Ishikawa (cell line): ENCODE data around the gene ZNF423.

Experiments used
- CEBPB ChIP-seq: IDR thresholded peaks from 2 replicates; pipeline ENCODE4 v1.6.1; 2012
- CREB1 ChIP-seq: IDR thresholded peaks from 2 replicates; pipeline ENCODE4 v1.6.1; 2012; ENCODE audit warnings: low read depth
- EGR1 ChIP-seq: IDR thresholded peaks from 2 replicates; pipeline ENCODE4 v1.6.1; 2012
- EP300 ChIP-seq: IDR thresholded peaks from 2 replicates; pipeline ENCODE4 v1.6.1; 2012; ENCODE audit warnings: borderline replicate concordance
- FOXM1 ChIP-seq: IDR thresholded peaks from 2 replicates; pipeline ENCODE4 v1.6.1; 2012; ENCODE audit warnings: low read depth, borderline replicate concordance
- NFIC ChIP-seq: IDR thresholded peaks from 2 replicates; pipeline ENCODE4 v1.6.1; 2012
- RAD21 ChIP-seq: IDR thresholded peaks from 2 replicates; pipeline ENCODE4 v1.6.1; 2012; ENCODE audit warnings: low read depth
- TAF1 ChIP-seq: IDR thresholded peaks from 2 replicates; pipeline ENCODE4 v1.6.1; 2012; ENCODE audit warnings: low read depth, mild to moderate bottlenecking
- TCF12 ChIP-seq: IDR thresholded peaks from 2 replicates; pipeline ENCODE4 v1.6.1; 2012; ENCODE audit warnings: low read depth
- TEAD4 ChIP-seq: IDR thresholded peaks from 2 replicates; pipeline ENCODE4 v1.6.1; 2012
- USF1 ChIP-seq: IDR thresholded peaks from 2 replicates; pipeline ENCODE4 v1.6.1; 2012
- YY1 ChIP-seq: IDR thresholded peaks from 2 replicates; pipeline ENCODE4 v1.6.1; 2012; ENCODE audit warnings: low read depth
- ZBTB7A ChIP-seq: IDR thresholded peaks from 2 replicates; pipeline ENCODE4 v1.6.1; 2012; ENCODE audit warnings: low read depth
- TF ChIP-seq, protein P1 (sequence below): IDR thresholded peaks from 2 replicates; pipeline ENCODE4 v1.6.1; 2012
- TF ChIP-seq, protein P2 (sequence below): IDR thresholded peaks from 2 replicates; pipeline ENCODE4 v1.6.1; 2012; ENCODE audit warnings: low read depth, mild to moderate bottlenecking

ZNF423 gene

GRCh38 chr16:49581630-49582298 lies 274.1 kb downstream of the ZNF423 start:
- TF ChIP-seq TEAD4 (no peak), NFIC (no peak), EGR1 (no peak)

- no peak for TF ChIP-seq NFIC
- TF ChIP-seq FOXM1: no peak
- no peak for TF ChIP-seq TCF12
Observed at GRCh38 chr16:49580751-49581303, 275.1 kb downstream of the ZNF423 start.

DNA sequence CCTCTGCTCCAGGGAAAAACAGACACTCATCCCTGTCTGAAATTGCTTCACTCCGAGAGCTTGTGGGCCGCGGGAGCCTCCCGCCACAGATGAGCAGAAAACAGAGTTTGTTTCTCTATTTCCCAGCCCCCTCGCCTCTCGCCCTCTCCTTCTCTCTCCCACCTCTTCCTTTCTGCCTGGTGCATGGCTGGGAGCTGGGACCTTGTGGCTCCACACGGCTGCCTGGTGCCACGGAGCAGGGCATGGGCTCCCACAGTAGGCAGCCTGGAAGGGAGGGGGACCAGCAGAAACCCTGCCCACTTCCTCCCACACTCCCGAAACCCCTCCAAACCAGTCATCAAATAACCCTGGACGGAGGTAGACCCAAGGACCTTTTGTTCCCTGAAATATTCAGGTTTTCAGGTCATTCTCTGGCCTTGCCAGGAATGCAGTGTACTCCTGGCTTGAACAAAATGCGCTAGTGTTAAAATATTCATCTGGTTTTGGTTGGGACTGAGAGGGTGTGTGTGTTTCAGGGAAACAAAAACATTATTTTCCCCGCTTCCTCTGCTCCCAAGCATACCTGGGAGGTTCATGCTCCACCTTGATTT lies 277.4 kb downstream of the ZNF423 start:
- no peak for TF ChIP-seq EGR1
- TF ChIP-seq CREB1: no peak

DNA sequence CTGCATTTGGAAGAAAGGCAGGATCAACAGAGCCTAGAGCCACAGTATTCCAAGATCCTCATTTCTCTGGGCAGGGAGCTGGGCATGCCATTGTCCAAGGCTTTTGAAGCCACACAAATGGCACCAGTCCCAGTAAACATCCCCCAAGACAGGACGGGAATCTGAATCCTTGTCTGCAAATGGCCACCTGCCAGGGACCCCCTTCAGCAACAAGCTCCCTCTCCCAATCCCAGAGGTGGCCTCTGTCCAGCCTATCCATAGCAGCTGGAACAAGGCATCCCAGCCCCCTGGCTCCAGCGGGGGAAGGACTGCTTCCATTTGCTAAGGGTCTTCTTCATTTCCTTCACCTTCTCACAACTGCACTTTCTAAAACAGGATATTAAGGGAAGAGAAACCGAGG lies 277.9 kb downstream of the ZNF423 start:
- TF ChIP-seq TEAD4: no peak

GRCh38 chr16:49576941-49577340 lies 279.0 kb downstream of the ZNF423 start:
- no peak for TF ChIP-seq TEAD4
- no peak for TF ChIP-seq CEBPB
- TF ChIP-seq YY1: no peak
- TF ChIP-seq EP300: no peak
- no peak for TF ChIP-seq TCF12
- TF ChIP-seq, protein P1, sequence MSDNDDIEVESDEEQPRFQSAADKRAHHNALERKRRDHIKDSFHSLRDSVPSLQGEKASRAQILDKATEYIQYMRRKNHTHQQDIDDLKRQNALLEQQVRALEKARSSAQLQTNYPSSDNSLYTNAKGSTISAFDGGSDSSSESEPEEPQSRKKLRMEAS: no peak
- TF ChIP-seq ZBTB7A: no peak
- no peak for TF ChIP-seq RAD21
- no peak for TF ChIP-seq TAF1
- no peak for TF ChIP-seq NFIC
- no peak for TF ChIP-seq CREB1
- TF ChIP-seq, protein P2, sequence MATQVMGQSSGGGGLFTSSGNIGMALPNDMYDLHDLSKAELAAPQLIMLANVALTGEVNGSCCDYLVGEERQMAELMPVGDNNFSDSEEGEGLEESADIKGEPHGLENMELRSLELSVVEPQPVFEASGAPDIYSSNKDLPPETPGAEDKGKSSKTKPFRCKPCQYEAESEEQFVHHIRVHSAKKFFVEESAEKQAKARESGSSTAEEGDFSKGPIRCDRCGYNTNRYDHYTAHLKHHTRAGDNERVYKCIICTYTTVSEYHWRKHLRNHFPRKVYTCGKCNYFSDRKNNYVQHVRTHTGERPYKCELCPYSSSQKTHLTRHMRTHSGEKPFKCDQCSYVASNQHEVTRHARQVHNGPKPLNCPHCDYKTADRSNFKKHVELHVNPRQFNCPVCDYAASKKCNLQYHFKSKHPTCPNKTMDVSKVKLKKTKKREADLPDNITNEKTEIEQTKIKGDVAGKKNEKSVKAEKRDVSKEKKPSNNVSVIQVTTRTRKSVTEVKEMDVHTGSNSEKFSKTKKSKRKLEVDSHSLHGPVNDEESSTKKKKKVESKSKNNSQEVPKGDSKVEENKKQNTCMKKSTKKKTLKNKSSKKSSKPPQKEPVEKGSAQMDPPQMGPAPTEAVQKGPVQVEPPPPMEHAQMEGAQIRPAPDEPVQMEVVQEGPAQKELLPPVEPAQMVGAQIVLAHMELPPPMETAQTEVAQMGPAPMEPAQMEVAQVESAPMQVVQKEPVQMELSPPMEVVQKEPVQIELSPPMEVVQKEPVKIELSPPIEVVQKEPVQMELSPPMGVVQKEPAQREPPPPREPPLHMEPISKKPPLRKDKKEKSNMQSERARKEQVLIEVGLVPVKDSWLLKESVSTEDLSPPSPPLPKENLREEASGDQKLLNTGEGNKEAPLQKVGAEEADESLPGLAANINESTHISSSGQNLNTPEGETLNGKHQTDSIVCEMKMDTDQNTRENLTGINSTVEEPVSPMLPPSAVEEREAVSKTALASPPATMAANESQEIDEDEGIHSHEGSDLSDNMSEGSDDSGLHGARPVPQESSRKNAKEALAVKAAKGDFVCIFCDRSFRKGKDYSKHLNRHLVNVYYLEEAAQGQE: no peak
- TF ChIP-seq EGR1: no peak
- TF ChIP-seq USF1: no peak
- no peak for TF ChIP-seq FOXM1

DNA sequence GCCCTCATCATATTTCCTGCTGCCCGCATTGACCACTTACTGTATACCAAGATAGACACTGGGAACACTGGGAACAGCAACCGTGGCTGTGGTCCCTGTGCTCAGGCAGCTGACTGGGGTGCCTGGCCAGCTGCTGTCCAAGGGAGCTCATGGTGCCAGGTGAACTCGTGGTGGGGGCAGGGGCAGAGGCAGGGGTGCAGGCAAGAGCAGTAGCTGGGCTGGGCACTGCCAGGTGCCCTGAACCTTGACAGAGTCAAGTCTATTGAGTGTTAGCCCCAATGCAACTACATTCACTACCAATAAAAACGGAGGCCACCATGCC lies 279.8 kb downstream of the ZNF423 start:
- TF ChIP-seq NFIC (no peak), CEBPB (no peak), FOXM1 (no peak), TEAD4 (no peak), YY1 (no peak), USF1 (no peak), CREB1 (no peak), ZBTB7A (no peak), EGR1 (no peak), TAF1 (no peak), EP300 (no peak)
- TF ChIP-seq, protein P1: no peak
- TF ChIP-seq, protein P2: no peak
